ENCODE measurements around the gene SFT2D1. TPM values are rescaled to one million over a fixed set of nuclear protein-coding genes. Genes with fewer than 3 reads are reported as not detected.

SFT2D1 gene
- total RNA-seq, 3 donors from 2014 or later (not counting 1 experiment from before 2014, with no cell fraction given), result 32.8 to 44.7 (median 33.5) TPM

DNA sequence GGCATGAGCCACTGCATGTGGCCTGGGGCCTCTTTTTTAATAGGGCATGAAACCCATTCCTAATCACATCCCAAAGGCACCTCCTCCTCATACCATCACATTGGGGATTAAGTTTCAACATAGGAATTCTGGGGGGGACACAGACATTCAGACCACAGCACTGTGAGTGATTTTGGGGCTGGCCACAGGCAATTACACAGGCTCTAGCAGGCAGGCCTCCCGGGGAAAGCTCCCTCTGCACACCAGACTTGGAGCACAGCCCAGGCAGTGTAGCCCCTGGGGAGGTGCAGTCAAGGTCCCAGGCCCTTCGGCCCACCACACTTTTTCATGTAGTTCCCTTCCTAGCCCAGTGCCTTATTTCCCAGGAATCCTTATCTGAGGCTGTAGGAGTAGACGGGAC, 5.5 kb downstream of the SFT2D1 start:
- Mint-ChIP-seq H3K4me3 (no peak overlapping the region), H3K36me3 (peaks cover 5% of the 10 kb centered on the region), H3K27ac (no peak overlapping the region), H3K4me1 (peaks cover 52 to 54% of the 10 kb centered on the region in 2 donors), H3K27me3 (ENCODE audit: low read depth in 2 of 2) (no peaks in the 10 kb centered on the region), H3K9me3 (no peaks in the 10 kb centered on the region)
- Histone ChIP-seq H3K27me3 (ENCODE audit: control insufficient read depth, insufficient read depth, low read length) (no peaks in the 10 kb centered on the region), H3K36me3 (ENCODE audit: control insufficient read depth, insufficient read depth, low read length) (peaks cover 21% of the 10 kb centered on the region), H3K27ac (ENCODE audit: low read length) (no peak overlapping the region), H3K4me1 (ENCODE audit: control insufficient read depth, insufficient read depth, low read length) (peaks cover 86% of the 10 kb centered on the region), H3K4me3 (ENCODE audit: low read length) (no peak overlapping the region), H3K9me3 (ENCODE audit: control insufficient read depth, insufficient read depth, low read length) (no peaks in the 10 kb centered on the region)
- ATAC-seq (no peak), DNase-seq (no peak)
- 94% methylated on average over 3 of the region's 3 CpGs for WGBS (ENCODE audit: insufficient coverage)
- intact Hi-C loops (cut with micrococcal nuclease), result no loop called here
- TF ChIP-seq, protein P1, sequence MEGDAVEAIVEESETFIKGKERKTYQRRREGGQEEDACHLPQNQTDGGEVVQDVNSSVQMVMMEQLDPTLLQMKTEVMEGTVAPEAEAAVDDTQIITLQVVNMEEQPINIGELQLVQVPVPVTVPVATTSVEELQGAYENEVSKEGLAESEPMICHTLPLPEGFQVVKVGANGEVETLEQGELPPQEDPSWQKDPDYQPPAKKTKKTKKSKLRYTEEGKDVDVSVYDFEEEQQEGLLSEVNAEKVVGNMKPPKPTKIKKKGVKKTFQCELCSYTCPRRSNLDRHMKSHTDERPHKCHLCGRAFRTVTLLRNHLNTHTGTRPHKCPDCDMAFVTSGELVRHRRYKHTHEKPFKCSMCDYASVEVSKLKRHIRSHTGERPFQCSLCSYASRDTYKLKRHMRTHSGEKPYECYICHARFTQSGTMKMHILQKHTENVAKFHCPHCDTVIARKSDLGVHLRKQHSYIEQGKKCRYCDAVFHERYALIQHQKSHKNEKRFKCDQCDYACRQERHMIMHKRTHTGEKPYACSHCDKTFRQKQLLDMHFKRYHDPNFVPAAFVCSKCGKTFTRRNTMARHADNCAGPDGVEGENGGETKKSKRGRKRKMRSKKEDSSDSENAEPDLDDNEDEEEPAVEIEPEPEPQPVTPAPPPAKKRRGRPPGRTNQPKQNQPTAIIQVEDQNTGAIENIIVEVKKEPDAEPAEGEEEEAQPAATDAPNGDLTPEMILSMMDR (IDR thresholded peaks at IDR 0.05), result no peak

- Mint-ChIP-seq H3K4me1 (peaks cover 48 to 51% of the 10 kb centered on the region in 2 donors), H3K27me3 (ENCODE audit: low read depth in 2 of 2) (no peaks in the 10 kb centered on the region), H3K4me3 (peak overlapping the region; percentile 87), H3K9me3 (no peaks in the 10 kb centered on the region), H3K36me3 (peaks cover 5% of the 10 kb centered on the region), H3K27ac (peak overlapping the region in 1 of 2 donors; percentile 91)
- intact Hi-C loops (cut with micrococcal nuclease), result no loop called here
- no peak overlapping the region for H3K4me3 ChIP-seq (ENCODE audit: low read length)
- ATAC-seq (no peak), DNase-seq (no peak)
- no peaks in the 10 kb centered on the region for H3K27me3 ChIP-seq (ENCODE audit: control insufficient read depth, insufficient read depth, low read length)
- H3K27ac ChIP-seq (ENCODE audit: low read length), result no peak overlapping the region
- 86% methylated on average over 10 of the region's 11 CpGs for WGBS (ENCODE audit: insufficient coverage)
- H3K36me3 ChIP-seq (ENCODE audit: control insufficient read depth, insufficient read depth, low read length), result peaks cover 19% of the 10 kb centered on the region
- TF ChIP-seq, protein P1 (IDR thresholded peaks at IDR 0.05), result no peak
- no peaks in the 10 kb centered on the region for H3K9me3 ChIP-seq (ENCODE audit: control insufficient read depth, insufficient read depth, low read length)
- H3K4me1 ChIP-seq (ENCODE audit: control insufficient read depth, insufficient read depth, low read length), result peaks cover 81% of the 10 kb centered on the region
Measured at GRCh38 chr6:166335378-166336302, 6.7 kb downstream of the SFT2D1 start.

GRCh38 chr6:166334878-166335277, 7.5 kb downstream of the SFT2D1 start:
- Mint-ChIP-seq H3K27ac (peak overlapping the region; percentile 82 to 91), H3K36me3 (peaks cover 5% of the 10 kb centered on the region), H3K4me3 (peak overlapping the region; percentile 87), H3K9me3 (no peaks in the 10 kb centered on the region), H3K27me3 (ENCODE audit: low read depth in 2 of 2) (no peaks in the 10 kb centered on the region), H3K4me1 (peaks cover 48 to 51% of the 10 kb centered on the region in 2 donors)
- Histone ChIP-seq H3K36me3 (ENCODE audit: control insufficient read depth, insufficient read depth, low read length) (peaks cover 19% of the 10 kb centered on the region), H3K27ac (ENCODE audit: low read length) (no peak overlapping the region), H3K4me3 (ENCODE audit: low read length) (no peak overlapping the region), H3K9me3 (ENCODE audit: control insufficient read depth, insufficient read depth, low read length) (no peaks in the 10 kb centered on the region), H3K27me3 (ENCODE audit: control insufficient read depth, insufficient read depth, low read length) (no peaks in the 10 kb centered on the region), H3K4me1 (ENCODE audit: control insufficient read depth, insufficient read depth, low read length) (peaks cover 76% of the 10 kb centered on the region)
- TF ChIP-seq, protein P1 (IDR thresholded peaks at IDR 0.05), result no peak
- ATAC-seq (no peak), DNase-seq (no peak)
- WGBS (ENCODE audit: insufficient coverage), result 60% methylated on average over 8 of the region's 8 CpGs
- intact Hi-C loops (cut with micrococcal nuclease), result no loop called here
